Panc1 (cell line): ENCODE results near the gene KXD1. TPM values are rescaled to one million over a fixed set of nuclear protein-coding genes. Genes with fewer than 3 reads are reported as not detected.

Experiments
- ATAC-seq: fragments of 200-7000 bp; cut with Tn5 transposase; 2 replicates; pipeline ENCODE4 v1.9.1; 2020; ENCODE audit warnings: mild to moderate bottlenecking, moderate library complexity
- BruUV-seq: library from RNA; stranded (reverse); fragments of 400-500 nt; replicated peaks from 2 replicates; lab custom pipeline; 2021; lab: Mats Ljungman, UMichigan
- CTCF ChIA-PET: fragments of 300-600 bp; sonication (Branson Sonifier 250); formaldehyde crosslinking; loops from one replicate; lab custom pipeline; 2022; ENCODE audit warnings: antibody characterized with exemption; lab: Charles Lee
- POLR2A ChIA-PET: fragments of 300-600 bp; sonication (Branson Sonifier 250); formaldehyde crosslinking; loops from one replicate; lab custom pipeline; 2022; ENCODE audit warnings: antibody characterized with exemption; lab: Charles Lee
- DNase-seq: peaks from one replicate; pipeline ENCODE4 v3.0.0-alpha.2; 2010; ENCODE audit warnings: low read depth, low spot score
- H3K27ac ChIP-seq: 2 replicates; pipeline ENCODE4 v1.5.1; 2011; ENCODE audit warnings: mild to moderate bottlenecking, low read length, inconsistent platforms
- H3K27me3 ChIP-seq: fragments of 200-500 bp; sonication (Bioruptor generic); 2 replicates; pipeline ENCODE4 v1.6.0; 2014; ENCODE audit warnings: low read length, inconsistent platforms; ENCODE audit not compliant: control insufficient read depth, insufficient read depth
- H3K36me3 ChIP-seq: fragments of 200-500 bp; sonication (Bioruptor generic); 2 replicates; pipeline ENCODE4 v1.5.1; 2014; ENCODE audit warnings: inconsistent platforms, mild to moderate bottlenecking, low read length, moderate library complexity; ENCODE audit not compliant: control insufficient read depth, insufficient read depth
- H3K4me1 ChIP-seq: 2 replicates; pipeline ENCODE4 v1.5.1; 2011; ENCODE audit warnings: inconsistent platforms, mild to moderate bottlenecking, low read length, moderate library complexity; ENCODE audit not compliant: control insufficient read depth, insufficient read depth
- H3K4me3 ChIP-seq, 2 experiments: 2 replicates each; pipeline ENCODE4 v1.5.1; 2011 to 2012; ENCODE audit warnings: low read depth in 2 of 2, low read length in 2 of 2, mild to moderate bottlenecking in 2 of 2, inconsistent platforms in 1 of 2, moderate library complexity in 1 of 2
- H3K9me3 ChIP-seq: fragments of 200-500 bp; sonication (Bioruptor generic); 2 replicates; pipeline ENCODE4 v1.5.1; 2014; ENCODE audit warnings: low read depth, mild to moderate bottlenecking, inconsistent platforms, low read length, moderate library complexity; ENCODE audit not compliant: control insufficient read depth, insufficient read depth
- CTCF ChIP-seq: fragments of 450-650 bp; IDR thresholded peaks from 2 replicates; pipeline ENCODE4 v1.5.1; 2017; ENCODE audit warnings: mild to moderate bottlenecking
- POLR2AphosphoS5 ChIP-seq: IDR thresholded peaks from 2 replicates; pipeline ENCODE4 v1.6.1; 2012; ENCODE audit warnings: mild to moderate bottlenecking, low read depth, low read length, moderate library complexity
- REST ChIP-seq, 2 experiments: IDR thresholded peaks; 2 replicates each; pipeline ENCODE4 v1.6.1; 2011 to 2012; ENCODE audit warnings: low read depth in 2 of 2, control low read depth in 1 of 2, low read length in 1 of 2, mild to moderate bottlenecking in 1 of 2, moderate library complexity in 1 of 2; ENCODE audit not compliant: insufficient read depth in 1 of 2
- SIN3A ChIP-seq: IDR thresholded peaks from 2 replicates; pipeline ENCODE4 v1.6.1; 2012; ENCODE audit warnings: low read depth, mild to moderate bottlenecking, low read length, moderate library complexity, borderline replicate concordance; ENCODE audit not compliant: insufficient read depth
- TCF7L2 ChIP-seq: IDR thresholded peaks from 2 replicates; pipeline ENCODE4 v1.6.1; 2011; ENCODE audit warnings: mild to moderate bottlenecking, low read depth, low read length, inconsistent platforms
- in situ Hi-C: cut with HindIII; loops from 2 replicates; pipeline ENCODE4 v1.10.0; 2016; ENCODE audit warnings: low sequenced_read_pairs, low pct_unique_long_range_greater_than_20kb
- intact Hi-C: fragments of 100-400 bp; cut with micrococcal nuclease; formaldehyde crosslinking; loops from one replicate; pipeline ENCODE4 v1.10.0; 2022; ENCODE audit not compliant: unreplicated experiment
- total RNA-seq: library from RNA; stranded (reverse); gene quantifications from one replicate; pipeline ENCODE4 v1.2.1, GENCODE V29; 2021; ENCODE audit not compliant: unreplicated experiment

KXD1 gene
- total RNA-seq, 1 experiment from 2014 or later = 106 TPM

- ChIA-PET POLR2A (no interaction called here), CTCF (no interaction called here)
- Histone ChIP-seq H3K27ac (peak overlapping the region; percentile 77), H3K9me3 (no peaks in the 10 kb centered on the region), H3K36me3 (peaks cover 2% of the 10 kb centered on the region), H3K4me3 (peak overlapping the region; percentile 39 to 55), H3K4me1 (peaks cover 11% of the 10 kb centered on the region; the same call in 1 of the 2 replicates), H3K27me3 (no peaks in the 10 kb centered on the region)
- ATAC-seq = peak; percentile 87
- peak; percentile 41 for DNase-seq
- no TSS peak for BruUV-seq
- TF ChIP-seq CTCF = no peak
- TF ChIP-seq REST (IDR thresholded peaks at IDR 0.05; ENCODE audit: insufficient read depth in 1 of 2, low read depth in 2 of 2, low read length in 1 of 2) = no peak
- no peak for TF ChIP-seq POLR2AphosphoS5
- intact Hi-C loops = no loop called here
- in situ Hi-C loops = no loop called here
Observed at GRCh38 chr19:18543814-18544475, 13.7 kb upstream of the KXD1 start.

- ChIA-PET POLR2A (no interaction called here), CTCF (no interaction called here)
- DNase-seq = no peak
- Histone ChIP-seq H3K4me1 (no peaks in the 10 kb centered on the region), H3K27me3 (no peaks in the 10 kb centered on the region), H3K27ac (no peak overlapping the region), H3K36me3 (no peaks in the 10 kb centered on the region), H3K4me3 (no peak overlapping the region), H3K9me3 (no peaks in the 10 kb centered on the region)
- no TSS peak for BruUV-seq
- TF ChIP-seq POLR2AphosphoS5 (no peak), SIN3A (no peak), REST (IDR thresholded peaks at IDR 0.05; ENCODE audit: insufficient read depth in 1 of 2, low read depth in 2 of 2, low read length in 1 of 2) (no peak), CTCF (no peak), TCF7L2 (no peak)
- in situ Hi-C loops (no loop called here), intact Hi-C loops (no loop called here)
- ATAC-seq = no peak
Observed at GRCh38 chr19:18551631-18552030, 6.0 kb upstream of the KXD1 start.
